Muscle of arm (tissue), 12 donors: ENCODE data around the gene PEX6. TPM values are rescaled to one million over a fixed set of nuclear protein-coding genes. Genes with fewer than 3 reads are reported as not detected.
"Not testable (repeated sequence)": the region's sequence is repeated elsewhere in the genome, so short reads cannot be mapped to it uniquely, and the experiment has no call there.

Source experiments
- DNase-seq: peaks from one replicate; pipeline ENCODE4 v3.0.0-alpha.2; 2013
- polyA plus RNA-seq, 12 donors: library from polyadenylated mRNA; unstranded; fragments of 120-200 nt; gene quantifications; one replicate each; pipeline ENCODE4 v1.2.1, GENCODE V29; 2013; ENCODE audit not compliant: insufficient read length in 12 of 12

The PEX6 gene
- polyA plus RNA-seq, 12 donors = 7.7 to 26.6 (median 18.1) TPM; not detected in 1

- DNase-seq = no peak
Observed at GRCh38 chr6:43001843-43002242, 22.9 kb upstream of the PEX6 start.

DNA sequence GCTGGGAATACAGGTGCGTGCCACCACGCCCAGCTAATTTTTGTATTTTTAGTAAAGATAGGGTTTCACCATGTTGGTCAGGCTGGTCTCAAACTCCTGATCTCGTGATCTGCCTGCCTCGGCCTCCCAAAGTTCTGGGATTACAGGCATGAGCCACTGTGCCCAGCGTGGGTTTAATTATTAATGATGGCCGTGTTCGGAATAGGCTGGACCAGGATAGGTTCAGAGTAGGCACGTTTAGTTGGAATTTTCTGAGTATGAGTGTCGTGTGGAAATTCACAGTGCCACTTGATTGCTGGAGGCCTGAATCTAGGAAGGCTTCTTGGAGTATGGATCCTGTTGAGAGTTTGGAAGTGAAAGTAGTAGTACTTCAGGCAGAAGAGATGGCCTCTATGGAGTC lies 19.2 kb upstream of the PEX6 start:
- DNase-seq = not testable (repeated sequence)

DNA sequence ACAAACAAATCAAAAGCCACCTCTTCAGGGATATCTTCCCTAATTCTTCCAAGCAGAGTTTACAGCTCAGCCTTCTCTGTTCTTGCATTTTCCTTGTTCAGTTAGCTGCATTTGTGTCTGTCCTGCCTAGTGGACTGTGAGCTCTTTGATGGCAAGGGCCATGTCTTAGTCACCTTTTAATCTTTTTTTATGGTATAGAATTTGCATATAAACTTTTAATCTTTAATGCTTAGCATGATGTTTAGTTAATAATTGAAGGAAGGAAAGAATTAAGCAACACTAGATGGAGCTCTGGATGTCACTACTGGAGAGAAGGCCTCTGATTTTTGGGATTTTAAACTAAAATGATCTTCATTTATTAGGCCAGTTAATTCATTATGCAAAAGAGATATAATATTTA lies 17.5 kb upstream of the PEX6 start:
- DNase-seq = no peak

- DNase-seq = no peak
Observed at GRCh38 chr6:42993445-42993844, 14.5 kb upstream of the PEX6 start.

DNA sequence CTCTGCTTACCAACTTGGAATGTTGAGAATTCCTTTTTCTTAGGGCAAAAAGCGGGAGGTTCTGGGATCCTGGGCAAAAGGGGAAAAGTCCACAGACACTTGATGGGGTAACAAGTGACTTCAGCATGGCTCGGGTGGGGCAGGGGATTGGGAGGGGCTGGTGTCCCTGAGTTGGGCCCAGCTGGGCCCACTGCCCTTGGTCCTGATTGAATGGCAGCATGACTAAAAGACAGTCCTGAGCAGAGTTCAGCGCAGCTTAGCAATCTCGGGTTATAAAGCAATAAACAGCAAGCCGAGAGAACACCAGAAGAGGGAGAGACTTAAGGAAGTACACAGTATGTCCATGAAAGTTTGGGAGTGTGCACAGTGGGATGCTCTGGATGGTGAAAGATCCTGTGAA lies 10.9 kb upstream of the PEX6 start:
- no peak for DNase-seq

DNA sequence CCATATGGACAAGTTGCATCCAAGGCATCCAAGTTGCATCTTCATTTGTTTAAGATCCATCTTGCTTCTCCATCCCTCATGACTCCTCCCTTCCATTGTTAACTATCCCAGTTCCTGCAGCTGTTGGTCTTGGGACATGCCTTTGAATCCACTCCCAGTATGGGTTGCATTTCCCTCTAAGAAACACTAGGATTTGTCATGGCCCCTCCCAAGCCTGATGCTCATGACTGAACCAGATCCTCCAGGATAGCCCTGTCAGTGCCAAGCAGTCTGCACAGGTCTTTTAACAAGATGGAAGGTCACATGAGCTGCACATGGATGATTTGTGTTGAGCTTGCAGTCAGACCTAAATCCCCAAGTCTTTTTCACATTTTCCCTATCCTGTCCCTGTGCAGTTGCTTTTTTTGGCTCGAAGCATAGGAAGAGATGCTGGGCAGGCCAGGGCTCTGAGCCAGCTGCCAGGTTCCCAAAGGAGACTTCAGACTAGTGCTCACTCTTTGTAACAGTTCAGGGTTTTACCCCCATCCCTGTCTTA lies 9.6 kb upstream of the PEX6 start:
- DNase-seq = no peak

DNA sequence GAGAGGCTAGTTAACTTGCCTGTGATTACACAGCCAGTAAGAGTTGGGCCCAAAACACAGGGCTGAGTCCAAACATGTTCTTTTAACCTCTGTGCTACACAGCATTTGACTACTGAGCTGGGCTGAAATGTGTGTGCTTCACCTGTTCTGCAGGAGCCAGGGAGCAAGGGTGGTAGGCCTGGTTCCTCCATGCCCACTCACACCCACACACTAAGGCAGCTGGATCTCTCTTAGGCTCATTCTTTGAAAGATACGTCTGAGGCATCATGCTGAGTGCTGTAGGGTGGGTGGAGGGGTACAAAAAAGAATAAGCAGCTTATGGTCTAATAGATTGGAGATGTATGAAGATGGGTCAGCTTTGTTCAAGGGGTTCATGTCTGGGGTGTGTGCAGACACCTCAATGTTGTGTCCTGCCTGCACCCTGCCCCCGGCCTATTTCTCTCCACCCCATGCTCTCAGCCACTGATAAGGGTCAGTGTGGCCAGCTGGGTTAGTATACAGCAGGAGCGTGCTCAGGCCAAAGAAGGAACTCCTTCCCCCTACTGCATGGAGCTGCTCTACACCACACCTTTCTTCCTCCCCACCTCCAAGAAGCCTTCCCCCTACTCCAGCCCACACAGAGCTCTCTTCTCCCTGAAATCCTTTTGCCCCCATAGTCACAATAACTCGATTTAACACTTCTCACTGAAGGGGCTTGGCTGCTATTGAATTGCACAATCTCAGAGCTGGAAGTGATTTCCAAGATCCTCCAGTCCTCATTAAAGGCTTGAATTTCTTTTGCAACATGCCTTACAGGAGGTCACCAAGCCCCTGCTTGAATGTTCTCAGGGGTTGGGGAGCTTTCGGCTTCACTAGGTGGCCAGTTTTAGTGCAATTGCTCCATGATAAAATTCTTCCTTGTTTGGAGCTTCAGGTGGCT lies 8.8 kb upstream of the PEX6 start:
- DNase-seq = no peak

GRCh38 chr6:42984924-42985475 lies 6.0 kb upstream of the PEX6 start:
- DNase-seq = peak; percentile 26

- peak; percentile 98 for DNase-seq
Observed at GRCh38 chr6:42984001-42984923, 5.3 kb upstream of the PEX6 start, which contains the start of gene PPP2R5D. PPP2R5D (plus strand) TSS chr6:42984570; CDS start chr6:42984678, 108 bp downstream.

GRCh38 chr6:42981836-42982235 lies 2.9 kb upstream of the PEX6 start:
- no peak for DNase-seq

DNA sequence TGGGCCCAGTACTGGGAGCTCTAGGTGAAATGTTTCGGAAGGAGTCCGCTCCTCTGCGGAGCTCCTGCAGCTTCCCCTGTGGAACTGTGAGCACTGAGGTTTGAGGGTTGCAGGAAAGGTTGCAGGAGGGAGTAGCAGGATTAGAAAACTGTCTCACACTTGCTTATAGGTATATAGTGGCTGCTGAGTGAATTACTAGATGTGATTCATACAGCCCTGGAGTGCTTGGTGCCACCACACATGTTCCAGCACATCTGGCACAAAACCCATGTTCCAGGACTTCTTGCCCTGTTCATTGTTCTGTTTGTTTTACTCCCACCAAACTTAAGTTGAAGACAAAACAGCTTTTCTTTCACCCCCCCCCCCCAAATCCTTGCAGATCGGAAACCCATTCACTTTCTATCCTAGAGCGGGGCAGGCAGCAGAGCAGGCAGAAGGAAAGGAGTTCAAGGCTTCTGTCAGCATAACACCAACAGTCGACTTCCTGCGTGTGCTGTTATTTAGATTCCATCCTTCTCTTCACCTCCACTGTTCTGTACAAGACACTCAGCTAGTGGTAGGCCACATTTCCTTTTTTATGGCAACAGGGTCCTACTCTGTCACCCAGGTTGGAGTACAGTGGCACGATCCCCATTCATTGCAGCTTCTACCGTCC lies 669 bp upstream of the PEX6 start:
- no peak for DNase-seq

GRCh38 chr6:42978487-42978838 lies 518 bp downstream of the PEX6 start:
- no peak for DNase-seq

GRCh38 chr6:42974919-42975505 lies 4.0 kb downstream of the PEX6 start:
- no peak for DNase-seq

- no peak for DNase-seq
Observed at GRCh38 chr6:42973926-42974325, 5.1 kb downstream of the PEX6 start.

GRCh38 chr6:42971746-42972327 lies 7.1 kb downstream of the PEX6 start:
- no peak for DNase-seq

DNA sequence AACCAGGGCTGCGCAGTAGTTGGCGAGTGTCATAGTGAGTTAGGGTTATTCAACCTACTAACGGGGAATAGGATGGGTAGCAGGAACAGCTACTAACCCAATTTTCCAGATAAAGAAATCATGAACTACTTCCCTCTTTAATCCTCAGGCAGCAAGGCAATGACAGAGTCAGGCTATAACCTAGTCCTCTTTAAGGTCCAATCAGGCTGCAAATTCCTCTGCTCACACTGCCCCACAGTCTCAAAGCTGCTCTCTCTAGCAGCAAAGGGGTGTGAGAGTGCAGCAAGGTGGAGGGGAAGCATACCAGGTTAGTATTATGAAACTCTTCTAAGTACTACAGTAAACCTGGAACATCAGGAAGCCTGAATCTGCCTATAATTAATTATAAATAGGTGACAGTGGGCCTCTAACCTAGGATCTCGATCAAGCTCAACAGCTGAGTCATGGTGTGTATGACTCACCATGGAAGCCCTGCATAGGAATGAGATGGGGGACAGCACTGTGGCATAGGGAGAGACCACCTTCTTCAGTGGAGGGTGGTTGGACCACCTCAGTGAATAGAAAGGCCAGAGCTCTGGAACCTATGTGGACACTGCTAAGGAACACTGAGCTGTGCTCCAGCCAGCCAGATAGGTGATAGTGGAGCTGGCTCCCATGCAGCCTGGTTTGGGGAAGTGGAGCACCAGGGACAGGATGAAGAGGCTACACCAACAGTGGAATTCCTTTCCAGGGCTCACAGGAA lies 7.9 kb downstream of the PEX6 start:
- no peak for DNase-seq

GRCh38 chr6:42969934-42970333 lies 9.0 kb downstream of the PEX6 start:
- DNase-seq = no peak

- DNase-seq = no peak
Observed at GRCh38 chr6:42969431-42969830, 9.6 kb downstream of the PEX6 start.

GRCh38 chr6:42968783-42969182 lies 10.2 kb downstream of the PEX6 start:
- DNase-seq = no peak

DNA sequence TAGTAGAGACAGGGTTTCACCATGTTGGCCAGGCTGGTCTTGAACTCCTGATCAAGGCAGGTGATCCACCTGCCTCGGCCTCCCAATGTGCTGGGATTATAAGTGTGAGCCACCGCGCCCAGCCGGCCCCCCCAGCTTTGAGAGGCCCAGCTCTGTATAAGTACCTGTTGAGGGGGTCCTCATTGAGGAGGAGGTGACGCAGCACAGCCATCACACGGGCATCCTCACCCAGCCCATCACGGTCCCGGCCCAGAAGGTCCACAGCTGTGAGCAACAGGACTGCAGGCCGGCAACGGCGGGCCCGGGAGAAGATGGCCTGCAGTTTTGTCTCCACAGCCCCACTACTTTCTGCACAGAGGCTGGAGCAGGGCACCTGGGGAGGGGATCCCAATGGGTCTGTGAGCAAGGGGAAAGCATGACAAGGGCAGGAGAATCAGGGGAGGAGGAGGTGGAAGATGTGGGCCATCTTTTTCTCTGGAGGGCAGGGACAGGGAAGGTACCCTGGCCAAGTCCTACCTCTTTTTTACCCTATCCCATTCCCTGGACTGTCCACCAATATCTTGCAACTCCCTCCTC lies 10.8 kb downstream of the PEX6 start:
- no peak for DNase-seq
